ENCODE measurements around the gene SLX4IP. TPM values are rescaled to one million over a fixed set of nuclear protein-coding genes. Genes with fewer than 3 reads are reported as not detected.
A peak's percentile ranks its signal among the peaks of the same experiment; 100 is the strongest.

The SLX4IP gene
- total and polyA plus RNA-seq, 2 of the 13 experiments (the other 11 are each of a cell fraction or from before 2014, with no cell fraction given), result 3.6 to 7.3 TPM

DNA sequence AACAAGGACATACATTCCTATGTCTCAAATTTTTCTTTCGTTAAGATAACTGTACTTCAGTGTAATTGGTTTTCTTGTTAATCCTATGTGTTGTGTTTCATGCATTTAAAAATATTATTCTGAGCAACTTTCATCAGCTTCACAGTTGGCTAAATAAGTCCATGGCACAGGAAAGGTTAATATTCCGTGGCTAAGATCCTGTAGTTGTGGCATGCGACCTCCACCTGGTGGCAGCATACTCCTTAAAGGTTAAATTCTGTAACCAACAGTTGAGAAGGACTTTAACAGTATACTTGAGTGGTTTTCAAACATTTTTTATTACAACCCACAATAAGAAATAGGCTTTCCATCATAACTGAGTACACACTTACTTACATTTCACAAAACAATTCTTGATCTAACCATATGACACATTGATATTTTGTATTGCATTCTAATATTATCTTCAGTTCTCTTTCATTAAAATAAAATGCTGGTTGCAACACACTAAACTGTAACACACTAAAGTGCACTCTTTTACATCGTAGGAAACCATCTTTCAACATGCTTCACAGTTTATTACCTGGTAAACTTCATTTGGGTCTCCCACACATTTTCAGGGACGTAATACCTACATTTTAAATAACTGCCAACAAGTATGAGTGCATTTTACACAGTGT is 118.3 kb downstream of the SLX4IP start (continued):
- TF ChIP-seq, protein P1, sequence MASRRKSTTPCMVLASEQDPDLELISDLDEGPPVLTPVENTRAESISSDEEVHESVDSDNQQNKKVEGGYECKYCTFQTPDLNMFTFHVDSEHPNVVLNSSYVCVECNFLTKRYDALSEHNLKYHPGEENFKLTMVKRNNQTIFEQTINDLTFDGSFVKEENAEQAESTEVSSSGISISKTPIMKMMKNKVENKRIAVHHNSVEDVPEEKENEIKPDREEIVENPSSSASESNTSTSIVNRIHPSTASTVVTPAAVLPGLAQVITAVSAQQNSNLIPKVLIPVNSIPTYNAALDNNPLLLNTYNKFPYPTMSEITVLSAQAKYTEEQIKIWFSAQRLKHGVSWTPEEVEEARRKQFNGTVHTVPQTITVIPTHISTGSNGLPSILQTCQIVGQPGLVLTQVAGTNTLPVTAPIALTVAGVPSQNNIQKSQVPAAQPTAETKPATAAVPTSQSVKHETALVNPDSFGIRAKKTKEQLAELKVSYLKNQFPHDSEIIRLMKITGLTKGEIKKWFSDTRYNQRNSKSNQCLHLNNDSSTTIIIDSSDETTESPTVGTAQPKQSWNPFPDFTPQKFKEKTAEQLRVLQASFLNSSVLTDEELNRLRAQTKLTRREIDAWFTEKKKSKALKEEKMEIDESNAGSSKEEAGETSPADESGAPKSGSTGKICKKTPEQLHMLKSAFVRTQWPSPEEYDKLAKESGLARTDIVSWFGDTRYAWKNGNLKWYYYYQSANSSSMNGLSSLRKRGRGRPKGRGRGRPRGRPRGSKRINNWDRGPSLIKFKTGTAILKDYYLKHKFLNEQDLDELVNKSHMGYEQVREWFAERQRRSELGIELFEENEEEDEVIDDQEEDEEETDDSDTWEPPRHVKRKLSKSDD (CRISPR knock-in tag; IDR thresholded peaks at IDR 0.05; ENCODE audit: low read depth), result no peak
- no peak for TF ChIP-seq ZNF773 (CRISPR knock-in tag; IDR thresholded peaks at IDR 0.05; ENCODE audit: borderline replicate concordance)
- TF ChIP-seq MIER3 (CRISPR knock-in tag; IDR thresholded peaks at IDR 0.05; ENCODE audit: borderline replicate concordance), result no peak
- TF ChIP-seq DR1 (CRISPR knock-in tag; IDR thresholded peaks at IDR 0.05), result no peak
- TF ChIP-seq KAT8 (CRISPR knock-in tag; IDR thresholded peaks at IDR 0.05), result peak; percentile 35; the same call in 1 of the 2 replicates
- TF ChIP-seq MED13 (CRISPR knock-in tag; IDR thresholded peaks at IDR 0.05), result no peak
- TF ChIP-seq YEATS2 (CRISPR knock-in tag; IDR thresholded peaks at IDR 0.05; ENCODE audit: borderline replicate concordance), result peak; percentile 22; the same call in 1 of the 2 replicates
- no peak for TF ChIP-seq AKAP8 (CRISPR knock-in tag; IDR thresholded peaks at IDR 0.05)
- TF ChIP-seq, protein P2, sequence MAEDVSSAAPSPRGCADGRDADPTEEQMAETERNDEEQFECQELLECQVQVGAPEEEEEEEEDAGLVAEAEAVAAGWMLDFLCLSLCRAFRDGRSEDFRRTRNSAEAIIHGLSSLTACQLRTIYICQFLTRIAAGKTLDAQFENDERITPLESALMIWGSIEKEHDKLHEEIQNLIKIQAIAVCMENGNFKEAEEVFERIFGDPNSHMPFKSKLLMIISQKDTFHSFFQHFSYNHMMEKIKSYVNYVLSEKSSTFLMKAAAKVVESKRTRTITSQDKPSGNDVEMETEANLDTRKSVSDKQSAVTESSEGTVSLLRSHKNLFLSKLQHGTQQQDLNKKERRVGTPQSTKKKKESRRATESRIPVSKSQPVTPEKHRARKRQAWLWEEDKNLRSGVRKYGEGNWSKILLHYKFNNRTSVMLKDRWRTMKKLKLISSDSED (CRISPR knock-in tag; IDR thresholded peaks at IDR 0.05), result no peak
- no peak for TF ChIP-seq HOXA3 (CRISPR knock-in tag; IDR thresholded peaks at IDR 0.05)
- TF ChIP-seq MED1 (CRISPR knock-in tag; IDR thresholded peaks at IDR 0.05), result 0 out of 2 replicates have a peak, but pooled peaks have one; percentile 39
- TF ChIP-seq JDP2 (CRISPR knock-in tag; IDR thresholded peaks at IDR 0.05; ENCODE audit: borderline replicate concordance), result no peak
- 0 out of 2 replicates have a peak, but pooled peaks have one; percentile 18 for TF ChIP-seq TSC22D2 (CRISPR knock-in tag; IDR thresholded peaks at IDR 0.05; ENCODE audit: borderline replicate concordance)
- TF ChIP-seq, protein P3, sequence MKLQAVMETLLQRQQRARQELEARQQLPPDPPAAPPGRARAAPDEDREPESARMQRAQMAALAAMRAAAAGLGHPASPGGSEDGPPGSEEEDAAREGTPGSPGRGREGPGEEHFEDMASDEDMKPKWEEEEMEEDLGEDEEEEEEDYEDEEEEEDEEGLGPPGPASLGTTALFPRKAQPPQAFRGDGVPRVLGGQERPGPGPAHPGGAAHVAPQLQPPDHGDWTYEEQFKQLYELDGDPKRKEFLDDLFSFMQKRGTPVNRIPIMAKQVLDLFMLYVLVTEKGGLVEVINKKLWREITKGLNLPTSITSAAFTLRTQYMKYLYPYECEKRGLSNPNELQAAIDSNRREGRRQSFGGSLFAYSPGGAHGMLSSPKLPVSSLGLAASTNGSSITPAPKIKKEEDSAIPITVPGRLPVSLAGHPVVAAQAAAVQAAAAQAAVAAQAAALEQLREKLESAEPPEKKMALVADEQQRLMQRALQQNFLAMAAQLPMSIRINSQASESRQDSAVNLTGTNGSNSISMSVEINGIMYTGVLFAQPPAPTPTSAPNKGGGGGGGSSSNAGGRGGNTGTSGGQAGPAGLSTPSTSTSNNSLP (IDR thresholded peaks at IDR 0.05; ENCODE audit: low read depth, low read length), result peak; percentile 84
- TF ChIP-seq SP2 (CRISPR knock-in tag; IDR thresholded peaks at IDR 0.05), result no peak
- 0 out of 2 replicates have a peak, but pooled peaks have one; percentile 58 for TF ChIP-seq IRF2 (CRISPR knock-in tag; IDR thresholded peaks at IDR 0.05)
- no peak for TF ChIP-seq CENPX (CRISPR knock-in tag; IDR thresholded peaks at IDR 0.05)
- TF ChIP-seq MXD4 (CRISPR knock-in tag; IDR thresholded peaks at IDR 0.05), result peak; percentile 20; the same call in 1 of the 2 replicates
- TF ChIP-seq TCF7L2 (IDR thresholded peaks at IDR 0.05; ENCODE audit: low read depth, low read length), result no peak
- TF ChIP-seq ZNF780A (CRISPR knock-in tag; IDR thresholded peaks at IDR 0.05), result peak; percentile 55; the same call in 1 of the 2 replicates
- TF ChIP-seq, protein P4, sequence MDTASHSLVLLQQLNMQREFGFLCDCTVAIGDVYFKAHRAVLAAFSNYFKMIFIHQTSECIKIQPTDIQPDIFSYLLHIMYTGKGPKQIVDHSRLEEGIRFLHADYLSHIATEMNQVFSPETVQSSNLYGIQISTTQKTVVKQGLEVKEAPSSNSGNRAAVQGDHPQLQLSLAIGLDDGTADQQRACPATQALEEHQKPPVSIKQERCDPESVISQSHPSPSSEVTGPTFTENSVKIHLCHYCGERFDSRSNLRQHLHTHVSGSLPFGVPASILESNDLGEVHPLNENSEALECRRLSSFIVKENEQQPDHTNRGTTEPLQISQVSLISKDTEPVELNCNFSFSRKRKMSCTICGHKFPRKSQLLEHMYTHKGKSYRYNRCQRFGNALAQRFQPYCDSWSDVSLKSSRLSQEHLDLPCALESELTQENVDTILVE (CRISPR knock-in tag; IDR thresholded peaks at IDR 0.05), result 0 out of 2 replicates have a peak, but pooled peaks have one; percentile 72
- TF ChIP-seq, protein P5, sequence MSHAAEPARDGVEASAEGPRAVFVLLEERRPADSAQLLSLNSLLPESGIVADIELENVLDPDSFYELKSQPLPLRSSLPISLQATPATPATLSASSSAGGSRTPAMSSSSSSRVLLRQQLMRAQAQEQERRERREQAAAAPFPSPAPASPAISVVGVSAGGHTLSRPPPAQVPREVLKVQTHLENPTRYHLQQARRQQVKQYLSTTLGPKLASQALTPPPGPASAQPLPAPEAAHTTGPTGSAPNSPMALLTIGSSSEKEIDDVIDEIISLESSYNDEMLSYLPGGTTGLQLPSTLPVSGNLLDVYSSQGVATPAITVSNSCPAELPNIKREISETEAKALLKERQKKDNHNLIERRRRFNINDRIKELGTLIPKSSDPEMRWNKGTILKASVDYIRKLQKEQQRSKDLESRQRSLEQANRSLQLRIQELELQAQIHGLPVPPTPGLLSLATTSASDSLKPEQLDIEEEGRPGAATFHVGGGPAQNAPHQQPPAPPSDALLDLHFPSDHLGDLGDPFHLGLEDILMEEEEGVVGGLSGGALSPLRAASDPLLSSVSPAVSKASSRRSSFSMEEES (CRISPR knock-in tag; IDR thresholded peaks at IDR 0.05), result 0 out of 2 replicates have a peak, but pooled peaks have one; percentile 12
